ENCODE results near the gene PRRT2.

DNA sequence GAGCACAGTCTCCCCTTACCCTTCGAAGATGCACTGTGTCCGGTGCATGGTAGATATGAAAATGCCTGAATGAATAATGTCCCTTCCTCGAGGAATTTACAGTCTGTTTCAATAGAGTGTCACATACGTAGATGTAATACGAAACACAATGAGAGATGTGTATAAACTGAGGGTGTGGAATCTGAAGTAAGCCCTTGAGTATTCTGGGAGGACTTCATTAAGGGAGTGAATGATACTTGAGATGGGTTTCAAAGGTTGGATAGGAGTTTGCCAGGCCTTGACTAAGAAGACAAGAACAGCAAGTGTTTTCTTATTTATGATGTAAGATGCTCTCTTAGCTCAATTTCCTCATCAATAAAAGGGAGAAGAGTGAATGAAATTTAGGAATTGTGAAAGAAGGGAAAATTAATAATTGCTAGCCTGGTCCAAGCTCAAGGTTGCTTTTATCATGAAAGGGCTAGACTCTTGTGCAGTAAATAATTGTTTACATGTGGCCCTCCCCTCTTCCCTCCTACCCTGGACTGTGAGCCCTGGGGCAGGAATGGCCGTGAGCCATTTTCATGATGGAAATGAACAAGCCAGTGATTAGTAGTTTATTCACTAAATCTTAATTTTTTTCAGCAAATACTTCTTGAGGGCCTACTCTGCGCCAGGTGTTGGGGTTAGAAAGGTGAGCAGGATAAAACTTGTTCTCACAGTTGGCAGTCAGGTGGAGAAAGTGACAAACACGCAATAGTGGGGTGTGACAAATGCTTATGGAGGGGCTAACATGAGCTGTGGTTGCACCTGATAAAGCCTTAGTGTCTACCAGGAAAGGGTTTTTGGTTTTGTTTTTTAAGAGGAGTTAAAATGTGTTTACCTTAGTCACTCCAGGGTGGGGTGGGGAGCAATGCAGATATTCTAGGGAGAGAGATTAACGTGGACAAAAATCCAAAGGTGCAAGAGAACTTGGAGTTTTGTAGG lies 19.9 kb upstream of the PRRT2 start:
- no peak for TF ChIP-seq POLR2A (IDR thresholded peaks at IDR 0.05)
- TF ChIP-seq CTCF (IDR thresholded peaks at IDR 0.05), result no peak

Measured in gastroesophageal sphincter (tissue), 3 donors.